Effector memory CD4-positive, alpha-beta T cell (primary cell): ENCODE measurements around the gene DUS4L.

Experiments used
- DNase-seq, 3 donors: peaks; one replicate each; pipeline ENCODE4 v3.0.0-alpha.2; 2020
- H3K27ac ChIP-seq: 2 replicates; pipeline ENCODE4 v1.7.0; 2013; ENCODE audit warnings: mild to moderate bottlenecking, low read length, moderate library complexity; ENCODE audit not compliant: insufficient read depth, poor library complexity, severe bottlenecking
- H3K27me3 ChIP-seq: replicated peaks from 2 replicates; pipeline ENCODE4 v1.7.0; 2013; ENCODE audit warnings: mild to moderate bottlenecking, low read length; ENCODE audit not compliant: insufficient read depth, control insufficient read depth, poor library complexity, severe bottlenecking
- H3K36me3 ChIP-seq: 2 replicates; pipeline ENCODE4 v1.7.0; 2013; ENCODE audit warnings: mild to moderate bottlenecking, low read length, moderate library complexity; ENCODE audit not compliant: control insufficient read depth, insufficient read depth
- H3K4me1 ChIP-seq: 2 replicates; pipeline ENCODE4 v1.7.0; 2013; ENCODE audit warnings: low read length, mild to moderate bottlenecking; ENCODE audit not compliant: control insufficient read depth, insufficient read depth, poor library complexity, severe bottlenecking
- H3K4me3 ChIP-seq: 2 replicates; pipeline ENCODE4 v1.7.0; 2013; ENCODE audit warnings: low read length, low read depth, mild to moderate bottlenecking; ENCODE audit not compliant: insufficient read depth, poor library complexity, severe bottlenecking
- H3K9me3 ChIP-seq: 2 replicates; pipeline ENCODE4 v1.7.0; 2013; ENCODE audit warnings: mild to moderate bottlenecking, low read length, moderate library complexity; ENCODE audit not compliant: control insufficient read depth

The DUS4L gene

DNA sequence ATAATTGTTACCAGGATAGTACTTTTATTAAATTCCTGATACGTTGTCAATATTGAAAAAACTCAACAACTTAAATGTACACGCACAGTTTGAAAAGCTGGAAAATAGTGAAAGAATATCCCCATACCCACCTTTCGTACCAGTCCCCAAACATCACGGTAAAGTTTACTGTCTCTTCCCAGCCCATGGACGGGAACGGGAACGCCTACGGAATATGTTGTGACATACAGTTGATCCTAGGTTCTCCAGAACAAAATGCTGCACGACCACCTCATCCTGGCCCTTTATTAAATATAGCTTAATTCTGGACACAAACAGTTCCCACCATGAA lies 15.7 kb downstream of the DUS4L start:
- Histone ChIP-seq H3K9me3 (no peaks in the 10 kb centered on the region), H3K4me3 (peak overlapping the region; percentile 89), H3K27me3 (no peaks in the 10 kb centered on the region), H3K4me1 (peaks cover 3% of the 10 kb centered on the region), H3K36me3 (no peaks in the 10 kb centered on the region), H3K27ac (peak overlapping the region; percentile 71)
- DNase-seq = no peak

DNA sequence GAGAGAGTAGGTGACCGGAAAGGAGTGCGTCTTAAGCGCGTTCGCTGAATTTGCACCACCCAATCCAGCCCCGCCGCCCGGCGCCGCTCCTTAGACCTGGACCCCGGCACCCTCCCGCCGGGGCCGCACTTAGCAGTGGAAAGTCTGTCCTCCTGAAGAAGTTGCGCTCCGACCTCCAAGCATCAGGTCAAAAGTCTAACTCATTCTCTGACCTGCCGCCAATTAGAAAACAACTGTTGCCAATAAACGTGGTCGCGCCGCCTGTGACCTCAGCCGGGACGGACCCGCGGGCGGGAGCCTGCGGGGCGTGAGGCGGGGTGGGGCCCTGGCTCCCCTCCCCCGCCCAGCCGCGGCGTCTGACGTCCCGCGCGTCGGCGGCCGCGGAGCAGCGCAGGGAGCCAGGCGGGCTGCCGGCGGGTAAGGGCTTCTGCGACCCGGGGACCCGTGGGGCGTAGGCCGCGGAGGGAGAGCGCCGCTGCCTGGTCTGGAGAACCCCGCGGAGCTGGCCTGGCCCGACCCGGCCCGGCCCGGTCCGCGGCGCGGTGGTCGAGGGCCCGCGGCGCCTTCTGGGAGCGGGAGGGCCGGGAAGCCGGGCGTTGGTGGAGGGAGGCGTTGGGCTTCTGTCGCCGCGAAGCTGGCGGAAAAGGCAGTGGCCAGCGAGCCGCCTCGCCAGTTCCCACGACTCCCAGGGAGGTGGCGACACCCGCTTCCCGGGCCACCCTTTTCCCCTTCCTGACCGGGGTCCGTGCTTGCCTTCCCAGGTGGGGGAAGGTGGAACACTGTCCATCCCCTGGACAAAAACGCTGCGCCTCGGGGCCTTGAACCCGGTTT lies 16.3 kb downstream of the DUS4L start, which contains the start of gene BCAP29:
TSS of gene BCAP29 (plus strand) at position 362 of the 831 bp plus-strand sequence. CDS start 527 bp downstream, outside the sequence.
- Histone ChIP-seq H3K9me3 (no peaks in the 10 kb centered on the region), H3K27ac (peak within 1 kb of the TSS; percentile 71), H3K4me1 (peaks cover 3% of the 10 kb centered on the region), H3K4me3 (peak within 1 kb of the TSS; percentile 89), H3K27me3 (no peaks in the 10 kb centered on the region), H3K36me3 (peaks cover under 1% of the 10 kb centered on the region)
- peak; percentile 43 to 54 (median 49) for DNase-seq

DNA sequence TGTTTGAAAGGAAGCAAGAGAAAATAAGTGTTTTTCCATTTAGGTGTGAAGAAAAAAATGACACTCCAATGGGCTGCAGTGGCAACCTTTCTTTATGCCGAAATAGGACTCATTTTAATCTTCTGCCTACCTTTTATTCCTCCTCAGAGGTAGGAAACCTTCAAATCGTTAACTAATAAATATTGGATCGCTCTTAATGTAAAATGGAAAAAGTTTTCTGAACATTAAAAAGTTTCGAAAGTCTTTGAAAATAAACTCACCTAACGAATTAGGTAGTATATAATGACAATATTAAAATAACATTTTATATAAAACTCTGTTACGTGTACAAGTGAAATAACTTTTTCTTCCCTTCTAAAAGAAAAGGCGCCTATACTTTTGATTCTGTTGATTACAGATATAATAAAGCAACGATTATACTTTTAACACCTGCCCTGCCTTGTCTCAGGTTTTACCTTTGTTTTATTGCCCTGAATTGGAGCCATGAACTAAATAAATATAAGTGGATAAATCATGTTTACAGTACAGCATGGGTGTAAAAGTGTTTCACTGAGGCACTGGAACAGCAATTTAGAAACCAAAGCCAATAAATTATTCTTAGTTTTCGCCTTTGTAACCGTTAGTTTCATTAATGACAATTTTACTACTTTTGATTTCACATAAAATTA lies 17.1 kb downstream of the DUS4L start:
- Histone ChIP-seq H3K9me3 (no peaks in the 10 kb centered on the region), H3K4me1 (peaks cover 3% of the 10 kb centered on the region), H3K36me3 (peaks cover 6% of the 10 kb centered on the region), H3K27me3 (no peaks in the 10 kb centered on the region), H3K27ac (peak overlapping the region; percentile 71), H3K4me3 (peak overlapping the region; percentile 89)
- no peak for DNase-seq

DNA sequence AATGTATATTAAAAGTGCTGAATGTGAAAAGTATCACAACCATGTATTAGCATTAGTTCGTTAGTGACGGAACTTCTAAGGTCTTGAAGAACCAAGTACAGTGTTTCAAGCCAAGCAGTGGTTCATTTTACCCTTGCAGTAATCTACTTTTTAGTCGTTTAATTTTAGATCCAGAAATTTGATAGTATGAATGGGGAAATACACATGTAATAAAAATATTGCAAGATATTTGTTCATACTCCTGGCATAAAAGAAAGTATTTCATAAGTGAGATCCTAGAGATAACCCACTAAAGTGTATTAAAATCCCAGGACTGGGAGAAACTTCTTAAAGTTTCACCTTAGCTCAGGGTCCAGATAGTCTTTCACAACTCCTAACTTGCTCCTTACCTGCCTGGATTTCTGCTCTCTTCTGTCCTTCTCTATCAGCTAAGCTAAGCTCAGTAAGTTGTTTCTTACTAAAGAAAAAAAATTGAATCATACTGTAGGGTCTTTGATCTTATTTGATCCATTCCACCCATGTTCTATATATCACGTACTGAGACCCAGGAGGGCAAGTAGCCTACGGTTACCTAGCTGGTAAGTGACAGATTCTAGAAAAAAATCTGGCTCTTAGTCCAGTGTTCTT lies 17.7 kb downstream of the DUS4L start:
- Histone ChIP-seq H3K27me3 (no peaks in the 10 kb centered on the region), H3K4me1 (peaks cover 3% of the 10 kb centered on the region), H3K9me3 (no peaks in the 10 kb centered on the region), H3K4me3 (no peak overlapping the region), H3K27ac (no peak overlapping the region), H3K36me3 (peaks cover 6% of the 10 kb centered on the region)
- DNase-seq = no peak

DNA sequence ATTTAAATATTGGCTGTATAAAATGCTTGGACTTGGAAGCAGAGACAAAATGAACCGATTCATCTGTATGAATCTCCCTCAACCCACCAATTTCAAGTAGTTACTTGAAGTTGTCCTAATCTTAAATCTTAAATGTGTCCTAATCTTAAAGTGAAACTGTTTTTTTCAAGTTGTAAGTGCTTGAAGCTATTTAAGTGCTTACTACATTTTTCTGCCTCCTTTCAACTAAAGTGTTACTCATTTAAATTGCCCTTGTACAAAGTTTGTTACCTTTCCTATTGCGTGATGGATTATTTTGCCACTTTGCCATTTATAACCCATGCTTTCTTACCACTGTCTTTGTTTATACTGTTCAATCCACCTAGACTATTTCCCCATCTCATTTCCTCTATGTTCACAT lies 19.1 kb downstream of the DUS4L start:
- Histone ChIP-seq H3K36me3 (peaks cover 6% of the 10 kb centered on the region), H3K4me3 (no peak overlapping the region), H3K9me3 (no peaks in the 10 kb centered on the region), H3K4me1 (peaks cover 3% of the 10 kb centered on the region), H3K27ac (no peak overlapping the region), H3K27me3 (no peaks in the 10 kb centered on the region)
- DNase-seq = no peak

DNA sequence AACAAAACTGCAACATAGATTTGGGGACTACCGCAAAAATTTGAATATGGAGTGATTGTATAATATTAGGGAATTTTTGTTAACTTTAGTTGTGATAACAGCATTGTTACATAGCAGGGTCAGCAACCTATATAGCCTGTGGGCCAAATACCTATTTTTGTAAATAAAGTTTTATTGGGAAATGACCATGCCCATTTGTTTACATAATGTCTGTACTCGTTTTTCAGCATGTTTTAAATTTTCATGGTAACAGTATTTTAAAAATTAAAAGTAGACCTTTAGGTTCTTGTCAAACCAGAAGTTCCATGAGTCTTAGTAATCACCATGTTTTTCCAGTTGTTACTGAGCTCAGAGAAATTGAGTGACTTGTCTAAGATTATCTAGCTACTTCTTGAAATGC lies 20.9 kb downstream of the DUS4L start:
- no peak for DNase-seq
- Histone ChIP-seq H3K36me3 (peaks cover 6% of the 10 kb centered on the region), H3K9me3 (no peaks in the 10 kb centered on the region), H3K27ac (no peak overlapping the region), H3K4me1 (no peaks in the 10 kb centered on the region), H3K4me3 (no peak overlapping the region), H3K27me3 (no peaks in the 10 kb centered on the region)

DNA sequence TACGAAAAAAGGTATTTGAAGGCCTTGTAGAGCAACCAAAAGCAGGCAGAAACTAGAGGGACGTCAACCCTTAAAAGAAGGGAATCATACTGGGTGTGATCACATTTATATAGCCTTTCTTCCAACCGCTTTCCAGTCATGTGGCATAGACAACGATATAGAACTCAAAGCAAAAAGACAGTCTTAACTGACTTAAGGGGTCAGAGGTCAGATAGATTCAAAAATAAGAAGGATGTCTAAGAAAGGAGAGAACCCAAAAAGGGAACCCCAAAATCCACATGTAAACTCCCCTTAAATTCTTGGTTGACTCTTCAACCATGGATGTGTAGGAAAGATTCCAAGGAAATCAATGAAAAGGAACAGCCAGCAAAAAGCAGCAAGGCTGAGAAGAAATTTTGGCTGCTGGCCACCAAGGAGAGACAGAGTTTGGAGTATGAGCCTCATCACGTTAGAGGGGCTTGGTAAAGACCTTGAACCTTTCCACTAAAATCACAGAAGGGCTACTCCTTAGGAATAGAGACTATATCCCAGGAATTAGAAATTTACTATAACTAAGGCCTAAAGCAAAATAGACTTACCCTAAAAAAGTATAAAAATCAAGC lies 24.9 kb downstream of the DUS4L start:
- Histone ChIP-seq H3K27ac (no peak overlapping the region), H3K27me3 (no peaks in the 10 kb centered on the region), H3K36me3 (peaks cover 6% of the 10 kb centered on the region), H3K4me3 (no peak overlapping the region), H3K9me3 (no peaks in the 10 kb centered on the region), H3K4me1 (no peaks in the 10 kb centered on the region)
- no peak for DNase-seq

DNA sequence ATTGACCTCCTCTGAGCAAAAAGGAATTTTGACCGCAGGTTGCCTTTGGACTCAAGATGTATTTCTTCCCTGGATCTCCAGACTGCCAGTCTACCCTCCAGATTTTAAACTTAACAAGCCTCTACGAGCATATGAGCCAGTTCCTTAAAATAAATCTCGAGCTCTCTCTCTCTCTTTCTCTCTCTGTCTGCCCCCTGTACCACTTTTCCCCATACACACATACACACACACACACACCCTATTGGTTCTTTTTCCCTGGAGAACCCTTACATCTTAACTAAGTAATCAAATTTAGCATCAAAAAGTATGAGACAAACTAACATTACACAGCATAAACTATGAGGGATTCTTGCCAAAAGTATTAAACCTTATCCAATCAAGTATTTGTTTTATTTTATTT lies 27.6 kb downstream of the DUS4L start:
- no peak for DNase-seq
- no peak overlapping the region for H3K4me3 ChIP-seq
- H3K36me3 ChIP-seq = no peaks in the 10 kb centered on the region
- no peak overlapping the region for H3K27ac ChIP-seq
- H3K27me3 ChIP-seq = no peaks in the 10 kb centered on the region
- no peaks in the 10 kb centered on the region for H3K4me1 ChIP-seq
- no peaks in the 10 kb centered on the region for H3K9me3 ChIP-seq

DNA sequence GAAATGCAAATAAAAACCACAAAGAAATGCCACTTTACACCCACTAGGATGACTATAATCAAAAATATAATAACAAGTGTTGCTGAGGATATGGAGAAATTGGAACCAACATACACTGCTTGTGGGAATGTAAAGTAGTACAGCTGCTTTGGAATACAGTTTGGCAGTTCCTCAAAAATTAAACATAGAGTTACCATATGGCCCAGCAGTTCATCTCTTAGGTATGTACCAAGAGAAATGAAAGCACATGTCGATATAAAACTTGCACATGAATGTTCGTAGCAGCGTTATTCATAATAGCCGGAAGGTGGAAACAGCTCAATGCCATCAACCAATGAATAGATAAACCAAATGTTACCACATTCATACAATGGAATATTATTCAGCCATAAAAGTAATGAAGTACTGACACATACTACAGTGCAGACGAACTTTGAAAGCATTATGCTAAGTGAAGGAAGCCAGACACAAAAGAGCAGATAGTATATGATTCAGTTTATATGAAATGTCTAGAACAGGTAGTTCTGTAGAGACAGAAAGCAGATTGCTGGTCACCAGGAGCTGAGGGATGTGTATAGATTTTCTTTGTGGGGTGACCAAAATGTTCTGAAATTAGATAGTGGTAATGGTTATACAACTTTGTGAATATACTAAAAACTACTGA lies 28.7 kb downstream of the DUS4L start:
- no peak for DNase-seq
- Histone ChIP-seq H3K4me3 (no peak overlapping the region), H3K36me3 (no peaks in the 10 kb centered on the region), H3K4me1 (no peaks in the 10 kb centered on the region), H3K27ac (no peak overlapping the region), H3K9me3 (no peaks in the 10 kb centered on the region), H3K27me3 (no peaks in the 10 kb centered on the region)
